NT2/D1 (cell line): ENCODE results near the gene CRELD2.

Experiments
- SUZ12 ChIP-seq: IDR thresholded peaks from 2 replicates; pipeline ENCODE4 v1.6.1; 2011; ENCODE audit not compliant: insufficient read length, insufficient read depth; ENCODE audit errors: extremely low read depth
- YY1 ChIP-seq: IDR thresholded peaks from 2 replicates; pipeline ENCODE4 v1.6.1; 2011; ENCODE audit not compliant: insufficient read length, insufficient read depth
- ZNF274 ChIP-seq: IDR thresholded peaks from 2 replicates; pipeline ENCODE4 v1.6.1; 2011; ENCODE audit warnings: mild to moderate bottlenecking, low read depth, low read length

DNA sequence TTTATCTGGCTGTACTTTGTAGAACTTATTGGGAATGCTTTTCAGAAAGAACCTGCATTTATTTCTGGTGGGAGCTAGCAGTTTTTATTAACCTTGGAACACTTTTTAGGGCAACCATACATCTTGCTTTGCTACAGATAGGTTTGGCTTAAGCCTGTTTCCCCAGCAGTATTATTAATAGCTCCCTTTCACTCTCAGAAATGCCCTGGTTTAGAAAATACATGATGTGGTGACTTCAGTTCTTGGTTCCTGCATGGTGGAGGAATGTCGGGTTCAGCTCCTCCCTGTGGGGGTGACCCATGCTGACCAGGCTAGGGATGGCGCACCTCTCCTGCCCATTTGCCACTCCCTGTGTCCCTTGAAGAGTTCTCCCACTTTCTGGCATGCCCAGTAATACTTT, 36.6 kb upstream of the CRELD2 start:
- TF ChIP-seq YY1 (no peak), ZNF274 (no peak), SUZ12 (no peak)
